Activated T-helper 9 cell treated with anti-CD3 and anti-CD28 coated beads, Interleukin-2, amount 50 U/mL, for 16 hours (primary cell): ENCODE measurements around the gene ASCL5.

ENCODE experiments used
- DNase-seq: peaks from one replicate; pipeline ENCODE4 v3.0.0-alpha.2; 2020; ENCODE audit warnings: low read depth

ASCL5 gene

DNA sequence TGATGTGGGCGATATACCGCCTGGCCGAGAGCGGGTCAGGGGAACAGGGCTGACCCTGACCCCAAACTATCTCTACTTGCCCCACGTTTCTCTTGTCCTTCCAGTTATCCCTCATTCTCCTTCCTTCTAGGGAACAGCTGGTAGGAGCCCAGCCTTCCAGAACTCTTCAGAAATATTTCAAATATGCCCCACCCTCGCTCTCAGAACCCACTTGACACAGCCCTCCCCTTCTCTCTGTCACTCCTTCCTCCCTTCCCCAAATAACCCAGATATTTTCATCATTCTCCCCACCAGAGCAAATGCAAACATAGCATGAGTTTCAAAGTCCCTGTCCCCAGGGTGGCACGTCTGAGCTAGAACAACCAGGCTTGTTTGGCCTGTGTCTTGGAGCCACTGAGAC, 15.8 kb downstream of the ASCL5 start:
- DNase-seq = no peak

DNA sequence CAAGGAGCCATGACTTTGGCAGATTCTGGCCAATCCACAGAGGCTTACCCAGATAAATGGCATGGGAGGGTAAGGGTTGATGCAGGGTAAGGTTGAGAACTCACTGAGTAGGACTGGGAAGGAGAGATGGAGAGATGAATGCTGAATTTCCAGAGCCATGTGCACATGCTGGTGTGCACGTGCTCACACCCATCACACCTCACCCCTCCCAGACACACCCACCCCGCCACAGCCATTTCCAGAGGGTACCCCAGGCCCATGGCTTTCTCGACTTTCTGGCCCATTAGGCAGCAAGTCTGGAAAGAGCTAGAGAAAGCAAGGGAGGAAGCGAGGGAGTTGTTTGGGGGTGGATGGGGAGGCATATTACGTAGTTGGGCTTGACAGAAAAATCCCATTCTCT, 16.4 kb downstream of the ASCL5 start:
- DNase-seq = no peak

DNA sequence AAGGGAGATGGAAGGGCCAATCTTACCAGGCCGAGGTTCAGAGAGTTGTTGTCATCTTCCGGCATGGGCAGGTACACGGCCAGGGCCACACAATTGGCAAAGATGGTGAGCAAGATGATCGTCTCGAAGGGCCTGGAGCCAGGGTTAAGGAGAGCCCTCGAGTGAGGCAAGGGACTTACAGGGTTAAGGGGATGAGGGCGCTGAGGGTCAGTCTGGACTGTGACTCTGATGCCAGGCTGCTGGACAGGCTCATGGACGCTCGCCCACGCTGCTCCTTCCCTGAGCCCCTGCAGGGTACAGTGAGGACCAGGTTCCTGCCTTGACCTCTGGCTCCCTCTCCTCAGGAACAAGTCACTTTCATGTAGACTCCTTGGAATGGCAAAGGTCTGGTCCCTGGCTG, 16.8 kb downstream of the ASCL5 start:
- no peak for DNase-seq

DNA sequence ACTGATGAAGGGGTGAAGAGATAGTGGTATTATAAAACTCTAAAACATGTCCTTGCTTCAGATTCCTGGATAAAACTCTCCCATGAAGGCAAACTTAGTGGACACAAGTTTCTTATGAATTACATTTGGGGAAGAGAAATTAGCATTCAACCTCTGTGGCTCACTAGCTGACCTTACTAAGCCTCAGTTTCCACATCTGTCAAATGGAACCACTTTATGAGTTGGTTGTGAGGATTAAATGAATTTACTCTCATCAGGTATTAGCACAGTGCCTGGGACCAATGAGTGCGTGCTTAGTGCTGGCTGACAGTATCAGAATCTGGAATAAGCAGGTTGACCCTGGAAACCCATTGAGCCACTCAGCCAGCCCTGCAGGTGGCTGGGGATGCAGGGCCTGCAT, 17.3 kb downstream of the ASCL5 start:
- no peak for DNase-seq

DNA sequence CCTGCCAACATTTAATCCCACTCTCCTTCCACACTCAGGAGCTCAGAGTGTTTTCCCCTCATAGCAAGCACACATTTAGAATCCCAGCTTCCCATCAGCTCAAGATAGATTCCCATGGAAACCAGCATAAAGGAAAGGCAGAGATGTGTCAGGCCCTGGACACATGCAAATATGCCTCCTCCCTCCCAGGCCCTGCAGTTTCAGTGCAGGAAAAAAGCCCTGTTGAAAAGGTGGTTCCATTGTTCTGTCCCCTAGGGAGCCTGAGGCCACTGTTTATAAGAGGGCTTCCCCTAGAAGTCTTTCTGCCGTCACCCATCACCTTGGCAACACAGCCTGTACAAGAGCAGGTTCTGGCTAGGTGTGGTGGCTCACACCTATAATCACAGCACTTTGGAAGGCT, 18.4 kb downstream of the ASCL5 start:
- DNase-seq = no peak

DNA sequence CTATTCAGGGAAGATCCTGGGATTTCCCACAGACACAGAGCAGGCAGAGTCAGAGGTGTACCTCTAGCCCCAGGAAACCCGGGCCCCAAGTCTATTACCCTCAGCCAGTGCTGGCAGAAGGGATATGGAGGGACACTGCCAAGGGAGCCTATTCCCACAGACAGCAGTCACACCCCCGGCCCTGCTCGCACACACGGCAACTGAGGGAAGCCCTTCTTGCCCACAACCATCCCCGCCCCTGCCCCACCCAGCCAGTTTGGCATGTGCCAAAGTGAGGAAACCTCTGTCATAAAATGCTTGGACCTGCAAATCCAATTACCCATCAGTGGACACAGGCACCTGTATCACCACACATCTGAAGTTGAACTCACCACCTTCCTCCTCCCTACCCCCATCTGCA, 21.3 kb downstream of the ASCL5 start:
- DNase-seq = no peak

DNA sequence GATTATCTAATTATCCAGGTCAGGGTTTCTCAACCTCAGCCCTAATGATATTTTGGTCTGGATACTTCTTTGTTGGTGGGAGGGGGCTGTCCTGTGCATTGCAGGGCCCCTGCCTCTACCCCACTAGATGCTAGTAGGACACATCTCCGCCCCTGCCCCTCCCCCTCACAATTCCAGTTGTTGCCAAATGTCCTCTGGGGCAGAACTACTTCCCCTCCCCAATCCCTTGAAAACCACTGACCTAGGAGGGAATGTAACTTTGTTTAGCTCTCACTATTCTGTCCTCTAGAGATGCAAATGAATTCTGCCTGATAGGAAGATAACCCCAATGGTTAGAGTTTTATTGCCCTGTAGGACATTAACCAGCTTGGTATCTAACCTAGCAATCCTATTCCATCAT, 22.8 kb downstream of the ASCL5 start:
- no peak for DNase-seq

DNA sequence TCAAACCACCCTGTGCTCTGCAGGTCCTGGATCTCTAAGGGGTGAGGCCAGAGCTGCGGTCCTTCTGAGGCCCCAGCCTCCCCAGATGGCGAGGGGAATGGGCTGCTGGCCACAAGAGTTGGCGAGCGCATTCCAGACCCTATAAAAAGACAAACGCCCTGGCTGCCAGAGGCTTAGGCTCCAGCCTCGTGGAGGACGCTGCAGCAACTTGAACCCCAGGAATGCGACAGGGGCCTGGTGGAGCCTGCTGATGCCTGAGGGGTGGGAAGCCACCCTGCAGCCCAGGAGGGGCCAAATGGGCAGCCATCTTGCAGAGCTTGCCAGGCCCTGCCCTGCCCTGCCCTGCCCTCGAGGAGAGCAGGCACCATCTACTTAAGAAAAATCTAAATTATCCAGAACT, 23.3 kb downstream of the ASCL5 start:
- no peak for DNase-seq

DNA sequence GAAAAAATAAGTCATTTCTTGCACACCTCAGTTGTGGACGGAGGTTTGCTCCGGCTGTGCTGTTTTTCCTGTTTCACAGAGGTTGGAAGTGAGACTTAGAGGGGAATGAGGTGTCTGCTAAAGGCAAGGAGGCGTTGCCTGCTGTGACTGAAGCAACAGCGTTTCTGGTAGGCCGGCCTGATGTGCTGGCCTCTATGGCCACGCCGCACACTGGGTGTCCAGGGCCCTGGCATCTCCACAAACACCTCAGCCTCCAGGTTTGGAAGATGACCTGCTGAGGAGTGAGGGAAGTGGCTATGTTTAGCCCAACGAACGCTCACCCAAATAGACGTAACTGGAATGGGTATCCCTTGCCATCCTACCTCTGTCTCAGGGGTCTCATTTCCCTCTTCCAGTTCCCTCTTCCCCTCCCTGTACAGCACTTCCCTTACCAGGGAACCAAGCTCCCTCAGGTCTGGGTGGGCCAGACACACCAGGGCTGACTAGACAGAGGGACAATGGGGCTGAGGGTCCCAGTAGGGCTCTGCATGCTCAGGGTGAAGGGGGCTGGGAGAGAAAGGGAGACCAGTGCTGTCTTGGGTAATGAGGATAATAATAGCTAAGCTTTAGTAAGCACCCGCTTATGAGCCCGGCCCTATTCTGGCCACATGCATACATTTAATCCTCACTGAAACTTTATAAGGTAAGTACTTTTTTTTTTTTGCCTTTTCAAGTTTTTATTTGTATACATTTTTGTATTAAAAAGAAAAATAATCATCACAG, 26.6 kb downstream of the ASCL5 start:
- DNase-seq = no peak

DNA sequence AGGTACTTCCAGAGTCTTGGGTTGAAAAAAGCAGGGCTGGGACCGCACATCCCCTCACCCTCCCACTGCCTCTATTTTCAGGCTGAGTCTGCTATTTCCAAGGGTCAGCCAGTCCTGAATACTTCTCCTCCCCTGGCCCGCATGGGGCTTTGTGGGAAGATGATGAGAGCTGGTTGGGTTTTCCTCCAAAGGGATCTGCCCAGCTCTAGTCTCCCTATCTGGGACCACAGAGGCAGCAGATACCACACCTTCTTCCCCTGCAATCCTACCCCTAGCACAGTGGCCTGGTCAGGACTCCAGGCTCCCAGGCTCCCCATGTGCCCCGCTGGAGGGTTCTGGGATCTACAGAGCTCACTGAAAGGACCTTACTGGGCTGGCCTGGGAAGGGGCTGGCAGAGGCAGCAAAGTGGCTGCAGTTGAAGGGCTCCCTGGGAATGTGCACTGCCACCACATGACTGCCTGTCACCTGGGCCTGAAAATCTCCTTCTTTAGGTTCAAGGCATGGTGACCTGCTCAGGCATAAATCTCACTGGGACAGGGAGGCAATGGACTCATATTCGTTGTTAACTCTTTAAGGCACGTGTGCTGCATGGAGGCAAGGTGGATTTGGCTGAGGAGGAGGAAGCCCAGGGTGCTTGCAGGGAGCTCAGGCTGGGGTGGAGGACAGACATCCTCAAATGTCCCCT, 27.8 kb downstream of the ASCL5 start:
- no peak for DNase-seq

DNA sequence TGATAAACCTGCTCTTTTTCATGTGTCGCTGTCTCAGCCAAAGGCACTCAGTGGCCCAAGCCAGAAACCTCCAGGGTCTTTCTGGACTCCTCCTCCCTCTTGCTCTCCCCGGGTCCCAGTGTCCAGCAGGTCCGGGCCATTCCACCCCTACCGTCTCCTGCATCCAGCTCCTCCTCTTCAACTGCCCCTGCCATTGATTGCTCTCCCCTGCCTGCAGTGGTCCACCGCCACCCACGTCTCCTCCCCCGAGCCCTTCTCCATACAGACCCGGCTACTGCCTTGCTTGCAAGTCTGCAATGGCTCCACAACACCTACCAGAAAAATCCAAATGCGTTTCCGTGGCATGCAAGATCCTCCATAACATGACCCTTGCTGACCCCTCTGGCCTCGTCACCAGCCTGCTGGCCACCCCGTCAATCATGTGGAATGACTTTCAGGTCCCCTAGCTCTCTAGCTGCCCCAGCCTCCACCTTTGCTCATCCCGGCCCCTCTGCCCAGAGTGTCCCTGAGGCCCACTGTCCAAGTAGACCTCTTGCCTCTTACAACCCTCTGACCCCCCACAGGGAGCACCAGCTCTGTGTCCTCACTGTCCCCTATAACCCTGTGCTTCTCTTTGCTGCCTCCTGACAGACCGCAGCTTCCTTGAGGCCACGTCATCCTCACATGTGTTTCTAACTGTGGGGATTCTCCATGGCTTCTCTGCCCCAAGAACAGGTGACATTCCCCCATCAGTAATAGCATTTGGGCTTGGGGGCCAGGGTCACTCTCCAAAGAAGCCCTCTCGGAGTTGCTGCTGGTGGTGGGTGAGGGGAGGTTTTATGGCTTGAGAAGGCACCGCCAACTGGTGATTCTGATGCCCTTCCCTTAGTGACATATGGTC, 29.8 kb downstream of the ASCL5 start:
- no peak for DNase-seq

DNA sequence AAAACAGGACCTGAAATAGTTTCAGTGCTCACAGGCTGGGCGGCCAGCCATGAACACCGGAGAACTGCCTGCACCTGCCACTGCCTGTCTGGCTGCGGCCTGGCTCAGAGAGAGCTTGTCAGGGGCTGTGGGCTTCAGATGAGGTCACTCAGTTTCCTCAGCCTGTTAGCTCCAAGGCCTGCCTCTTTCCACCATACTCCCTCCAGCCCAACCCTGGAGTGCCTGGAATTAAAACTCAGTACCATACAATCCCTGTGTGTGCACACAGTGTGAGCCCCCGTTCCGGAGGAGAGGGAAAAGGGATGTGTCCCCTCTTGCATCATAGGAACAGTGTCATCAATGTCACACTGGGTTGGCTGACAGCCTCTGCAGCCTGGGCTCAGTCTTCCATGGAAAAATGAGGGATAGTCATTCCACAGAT, 30.9 kb downstream of the ASCL5 start:
- no peak for DNase-seq

DNA sequence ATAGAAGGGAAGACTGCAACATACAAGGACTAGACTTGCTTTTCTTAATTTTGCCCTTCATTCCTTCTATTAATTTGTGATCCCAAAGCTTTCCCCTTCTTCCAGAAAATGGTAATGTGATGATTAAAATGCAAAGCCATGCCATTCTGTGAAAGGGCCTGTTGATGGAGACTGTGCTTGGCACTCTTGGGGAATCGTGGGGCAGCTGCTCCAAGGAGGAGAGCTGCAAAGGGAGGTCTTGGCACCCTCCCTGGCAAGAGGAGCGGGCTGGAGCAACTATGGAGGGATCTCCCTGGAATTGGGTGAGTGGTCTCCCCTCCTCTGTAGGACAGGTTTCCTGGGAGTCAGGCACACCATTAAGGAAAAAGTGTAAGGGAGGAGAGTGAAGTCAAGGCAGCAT, 31.4 kb downstream of the ASCL5 start:
- no peak for DNase-seq

DNA sequence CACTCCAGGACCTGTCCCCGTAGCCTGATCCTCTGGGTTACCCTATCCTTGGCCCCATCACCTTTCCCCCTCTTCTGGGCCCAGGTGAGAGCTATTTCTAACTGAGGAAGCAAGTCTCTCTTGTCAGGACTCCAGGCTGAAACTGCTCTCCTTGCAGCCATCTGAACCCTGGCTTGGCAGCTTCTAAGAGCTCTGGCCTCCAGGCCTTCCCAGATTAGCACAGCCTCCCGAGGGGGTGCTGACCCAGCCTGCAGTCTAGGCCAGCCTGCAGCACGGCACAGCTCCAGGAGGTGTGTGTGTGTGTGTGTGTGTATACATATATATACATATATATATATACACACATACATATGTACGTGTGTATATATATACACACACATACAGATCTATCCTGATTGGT, 32.2 kb downstream of the ASCL5 start:
- DNase-seq = no peak

DNA sequence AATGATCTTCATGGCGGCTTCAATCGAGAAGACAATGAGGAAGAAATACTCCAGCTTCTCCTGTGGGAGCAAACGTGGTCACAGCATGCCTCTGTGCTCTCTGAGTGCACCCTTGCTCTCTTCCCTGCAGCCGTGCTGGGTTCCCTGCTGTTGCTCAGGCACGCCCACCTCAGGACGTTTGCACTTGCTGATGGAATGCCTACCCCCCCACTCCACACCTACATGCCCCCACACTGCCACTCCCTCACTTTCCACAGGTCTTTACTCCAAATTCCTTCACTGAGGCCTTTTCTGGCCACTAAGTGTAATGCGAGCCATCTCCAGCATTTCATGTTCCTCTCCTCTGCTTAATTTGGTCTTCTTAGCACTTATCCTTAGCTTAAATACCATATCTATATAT, 33.0 kb downstream of the ASCL5 start:
- DNase-seq = no peak

DNA sequence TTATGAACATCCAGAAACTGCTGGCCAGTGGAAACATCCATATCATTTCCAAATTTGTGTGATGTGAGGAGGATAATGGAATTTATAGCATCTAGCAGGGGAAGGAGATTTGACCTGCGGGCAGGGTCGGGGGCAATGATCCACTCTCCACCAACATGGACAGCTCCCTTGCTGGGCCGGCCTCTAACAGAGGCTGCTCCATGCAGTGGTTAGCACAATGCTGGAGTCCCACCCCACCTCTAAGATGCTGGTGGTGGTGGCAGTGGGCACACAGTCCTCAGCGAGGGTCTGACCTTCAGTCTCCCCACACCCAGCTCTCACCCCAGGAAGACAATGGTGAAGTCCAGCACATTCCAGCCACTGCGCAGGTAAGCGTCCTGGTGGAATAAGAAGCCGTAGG, 33.4 kb downstream of the ASCL5 start:
- no peak for DNase-seq

DNA sequence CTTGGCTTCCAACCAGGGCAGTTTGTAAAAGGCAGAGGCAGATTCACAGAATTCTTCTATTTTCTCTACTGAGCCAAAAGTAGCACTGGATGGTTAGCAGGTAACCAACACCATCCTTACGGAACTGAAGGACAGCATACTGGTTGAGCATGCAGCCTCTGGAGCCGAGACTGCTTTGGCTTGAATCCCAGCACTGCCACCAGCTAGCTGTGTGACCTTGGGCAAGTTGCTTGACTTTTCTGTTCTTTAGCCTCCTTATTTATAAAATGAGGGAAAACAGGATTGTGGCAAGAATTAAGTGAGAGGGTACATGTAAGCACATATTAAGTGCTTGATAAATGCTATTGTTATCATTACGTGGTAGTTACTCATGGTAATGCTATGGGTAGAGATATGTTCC, 34.2 kb downstream of the ASCL5 start:
- DNase-seq = no peak

DNA sequence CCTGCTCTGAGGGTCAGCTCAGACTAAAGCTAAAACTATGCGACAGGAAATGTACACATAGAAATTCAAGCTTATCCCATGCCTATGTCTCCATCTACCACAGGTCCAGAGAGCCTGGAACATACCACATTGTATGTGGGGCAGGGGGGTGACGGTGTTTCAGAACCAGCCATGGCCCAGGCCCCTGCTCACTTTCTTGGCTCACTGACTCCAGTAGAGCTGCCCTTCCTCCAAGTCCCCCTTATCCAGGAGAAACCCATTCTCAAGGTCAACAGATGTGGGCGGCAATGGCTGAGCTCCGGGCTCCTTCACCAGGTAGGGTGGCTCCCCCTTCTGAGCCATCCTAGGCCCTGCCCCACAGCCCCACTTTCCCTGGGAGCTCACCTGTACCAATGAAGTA, 35.7 kb downstream of the ASCL5 start:
- no peak for DNase-seq

DNA sequence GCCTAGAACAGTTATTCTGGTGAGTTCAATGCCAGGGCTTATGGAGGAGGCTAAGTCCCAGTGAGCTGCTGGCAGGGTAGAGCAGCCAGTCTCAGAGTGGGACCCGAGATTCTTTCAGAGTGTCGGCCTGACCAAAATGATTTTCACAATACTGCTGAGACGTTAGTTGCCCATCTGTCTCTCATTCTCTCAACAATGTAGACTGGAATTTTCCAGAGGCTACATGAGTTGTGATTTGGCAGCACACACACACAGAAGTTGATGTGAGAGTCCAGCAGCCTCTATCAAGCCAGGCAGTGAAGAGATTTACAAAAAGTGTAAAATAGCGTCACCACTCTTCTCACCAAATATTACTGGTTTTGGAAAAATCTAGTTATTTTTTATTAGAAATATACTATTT, 36.4 kb downstream of the ASCL5 start:
- no peak for DNase-seq

DNA sequence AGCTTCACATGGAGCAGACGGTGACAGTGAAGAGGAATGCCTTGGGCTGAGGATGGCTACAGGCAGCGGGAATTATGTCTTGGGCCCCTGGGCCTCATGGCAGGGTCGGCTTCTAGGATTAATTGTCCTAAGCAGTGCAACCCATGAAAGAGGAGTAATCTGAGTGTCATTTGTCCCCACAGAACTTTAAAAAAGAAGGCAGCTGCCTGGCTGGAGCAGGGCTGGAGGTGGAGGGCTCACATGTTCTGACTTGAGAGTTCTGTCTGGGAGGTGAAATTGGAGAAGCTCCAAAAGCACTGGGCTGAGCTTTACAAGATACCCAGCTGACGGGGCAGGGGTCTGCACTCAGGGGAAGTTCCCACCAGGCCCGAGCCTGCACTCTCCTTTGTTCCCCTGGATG, 37.4 kb downstream of the ASCL5 start:
- no peak for DNase-seq

DNA sequence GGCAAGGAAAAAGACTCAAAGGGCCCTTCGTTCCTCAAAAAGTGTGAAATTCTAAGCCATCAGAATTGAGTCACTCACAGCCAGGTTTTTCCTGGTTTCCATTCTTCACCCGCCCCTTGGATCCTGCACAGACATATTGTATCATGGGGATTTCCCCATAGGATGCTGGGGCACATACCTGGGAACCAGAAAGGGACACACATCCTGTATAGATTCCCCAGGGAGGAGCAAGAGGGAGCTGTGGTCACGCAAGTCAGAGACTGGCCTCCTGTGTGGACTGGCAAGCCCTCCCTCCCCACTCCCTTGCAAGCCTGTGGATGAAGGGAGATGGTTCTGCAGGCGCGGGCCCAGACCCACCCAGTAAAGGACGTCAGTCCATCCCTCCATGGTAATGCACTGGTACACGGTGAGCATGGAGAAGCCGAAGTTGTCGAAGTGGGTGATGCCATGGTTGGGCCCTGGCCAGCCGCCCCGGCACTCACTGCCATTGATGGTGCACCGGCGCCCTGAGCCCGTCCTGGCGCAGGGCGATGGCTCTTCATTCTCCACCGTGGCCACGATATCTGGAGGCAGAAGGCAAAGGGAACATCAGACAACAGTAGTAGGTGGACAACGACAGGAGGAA, 38.0 kb downstream of the ASCL5 start:
- DNase-seq = no peak

DNA sequence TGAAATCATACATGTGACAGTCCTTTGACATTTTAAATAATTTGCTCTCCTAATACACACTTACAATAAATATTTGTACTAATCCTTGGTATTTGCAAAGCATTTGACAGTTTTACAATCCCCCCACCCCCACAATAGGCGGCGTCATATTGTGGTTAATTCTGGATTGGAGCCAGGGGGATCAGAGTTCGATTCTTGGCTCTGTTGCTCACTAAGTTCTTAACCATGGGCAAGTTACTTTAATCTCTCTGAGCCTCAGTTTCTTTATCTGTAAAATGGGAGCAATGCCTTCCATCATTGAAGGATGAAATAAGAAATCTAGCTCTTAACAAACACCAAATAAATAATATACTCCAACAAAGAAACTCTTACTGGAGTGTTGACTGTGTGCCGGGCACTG, 38.6 kb downstream of the ASCL5 start:
- no peak for DNase-seq
